GM18909 (cell line): Measurements from ENCODE around the gene NMBR.
"Not testable (repeated sequence)": the region's sequence is repeated elsewhere in the genome, so short reads cannot be mapped to it uniquely, and the experiment has no call there.

ENCODE experiments used
- ATAC-seq: cut with Tn5 transposase; IDR thresholded peaks from one replicate; pipeline ENCODE4 v1.9.1; 2021; ENCODE audit warnings: mild to moderate bottlenecking; ENCODE audit not compliant: unreplicated experiment, poor library complexity

Gene NMBR

GRCh38 chr6:142155895-142156757 lies 9.2 kb upstream of the NMBR start:
- ATAC-seq = peak; percentile 68

DNA sequence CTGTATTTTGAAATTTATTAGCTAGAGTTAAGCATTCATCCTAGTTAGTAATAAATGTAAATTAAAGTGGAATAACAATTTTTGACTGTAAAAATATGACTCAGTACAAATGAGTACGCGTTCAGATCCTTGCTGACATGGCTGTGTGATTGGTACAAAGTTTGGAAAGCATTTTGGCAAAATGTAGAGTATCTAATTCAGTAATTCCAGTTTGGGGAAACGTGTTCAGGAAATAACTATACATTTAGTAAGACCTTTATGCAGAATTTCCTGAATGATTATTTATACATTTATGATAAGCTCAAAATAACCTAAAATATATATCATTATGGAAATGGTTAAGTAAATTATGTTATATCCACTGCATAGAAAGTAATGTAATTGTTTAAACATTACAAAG lies 8.2 kb upstream of the NMBR start:
- ATAC-seq = no peak

DNA sequence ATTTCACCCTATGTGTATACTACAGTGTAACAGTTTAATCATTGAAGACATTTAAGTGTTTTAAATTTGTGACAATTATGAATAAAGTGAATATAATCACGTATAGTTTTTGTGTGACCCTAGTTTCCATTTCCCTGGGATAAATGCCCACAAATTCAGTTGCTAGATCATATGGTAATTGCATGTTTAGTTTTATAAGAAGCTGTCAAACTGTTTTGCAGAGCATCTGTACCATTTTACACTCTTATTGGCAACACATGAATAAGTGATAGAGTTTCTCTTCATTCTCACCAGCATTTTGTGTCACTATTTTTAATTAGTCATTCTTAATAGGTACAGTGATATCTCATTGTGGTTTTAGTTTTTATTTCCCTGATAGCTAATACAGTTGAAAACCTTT lies 7.4 kb upstream of the NMBR start:
- ATAC-seq = no peak

GRCh38 chr6:142153196-142153595 lies 6.3 kb upstream of the NMBR start:
- ATAC-seq = no peak

- no peak for ATAC-seq
Measured at GRCh38 chr6:142152746-142153145, 5.8 kb upstream of the NMBR start.

DNA sequence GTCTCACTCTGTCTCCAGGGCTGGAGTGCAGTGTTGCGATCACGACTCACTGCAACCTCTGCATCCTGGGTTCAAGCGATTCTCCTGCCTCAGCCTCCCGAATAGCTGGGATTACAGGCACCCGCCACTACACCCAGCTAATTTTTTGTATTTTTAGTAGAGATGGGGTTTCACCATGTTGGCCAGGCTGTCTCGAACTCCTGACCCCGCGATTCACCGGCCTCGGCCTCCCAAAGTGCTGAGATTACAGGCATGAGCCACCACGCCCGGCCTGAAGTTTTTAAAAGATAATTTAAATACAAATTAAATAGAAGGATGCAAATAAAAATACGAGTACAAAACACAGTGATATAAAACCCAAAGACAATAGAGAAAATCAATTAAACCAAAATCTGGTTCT lies 5.4 kb downstream of the NMBR start:
- not testable (repeated sequence) for ATAC-seq

DNA sequence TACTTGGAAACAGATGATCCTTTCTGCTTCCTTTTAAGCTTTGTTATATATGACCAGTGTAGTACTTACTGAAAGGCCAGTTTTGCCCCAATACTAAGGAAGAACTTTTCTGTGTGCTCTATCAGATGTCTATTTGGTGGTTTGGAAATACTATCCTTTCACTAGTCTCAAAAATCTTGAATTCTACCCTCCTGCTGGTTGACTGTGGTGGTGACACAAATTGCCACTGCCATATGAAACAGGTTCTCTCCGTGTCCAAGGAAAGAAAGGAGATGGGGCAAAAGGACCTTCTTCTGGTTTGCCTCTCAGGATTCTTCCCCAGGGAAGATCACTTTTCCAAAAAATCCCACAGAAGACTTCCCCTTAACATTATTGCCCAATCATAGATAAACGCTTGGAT lies 8.0 kb downstream of the NMBR start:
- ATAC-seq = no peak

DNA sequence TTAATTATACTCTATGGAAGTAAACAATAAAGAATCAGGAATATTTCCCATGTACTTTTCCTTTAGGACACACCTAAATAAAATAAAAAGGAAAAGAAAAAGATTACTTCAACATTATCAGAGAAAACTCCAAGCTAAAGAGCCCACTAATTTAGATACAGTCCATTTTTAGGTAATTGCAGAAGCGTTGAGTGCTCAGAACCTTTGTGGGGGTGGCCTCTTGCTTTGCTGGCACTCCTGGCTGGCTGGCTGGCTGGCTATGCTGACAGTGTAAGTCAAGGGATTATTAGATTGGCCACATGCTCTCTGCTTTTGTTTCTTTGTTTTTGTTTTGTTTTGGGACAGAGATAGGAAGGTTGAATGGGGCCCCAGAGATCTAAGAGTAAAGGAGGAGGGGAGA lies 14.3 kb downstream of the NMBR start, which contains the start of gene GJE1:
Gene GJE1 (plus strand): TSS at position 301 of the 400 bp plus-strand sequence. CDS start 234 bp downstream, outside the sequence.
- ATAC-seq = no peak

DNA sequence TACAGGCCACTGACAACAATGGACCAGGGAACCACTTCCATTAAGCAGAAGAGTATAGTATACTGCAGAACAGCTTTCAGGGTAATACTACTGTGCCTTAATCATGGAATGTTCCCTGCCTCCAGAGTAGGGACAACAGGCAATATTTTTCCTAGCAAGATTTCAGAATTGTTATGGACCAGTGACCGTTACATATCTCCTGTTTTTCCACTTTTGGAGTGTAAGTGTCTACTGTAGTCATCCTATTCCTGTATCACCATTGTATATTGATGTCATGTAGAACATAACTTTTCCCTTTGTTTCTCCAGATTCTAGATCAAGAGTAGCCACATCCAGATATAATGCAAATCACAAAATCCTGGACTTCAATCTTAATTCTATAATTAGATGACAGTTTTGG lies 16.1 kb downstream of the NMBR start:
- ATAC-seq = no peak

- ATAC-seq = no peak
Measured at GRCh38 chr6:142121342-142121741, 25.6 kb downstream of the NMBR start.

- ATAC-seq = no peak
Measured at GRCh38 chr6:142118925-142119324, 28.0 kb downstream of the NMBR start.

DNA sequence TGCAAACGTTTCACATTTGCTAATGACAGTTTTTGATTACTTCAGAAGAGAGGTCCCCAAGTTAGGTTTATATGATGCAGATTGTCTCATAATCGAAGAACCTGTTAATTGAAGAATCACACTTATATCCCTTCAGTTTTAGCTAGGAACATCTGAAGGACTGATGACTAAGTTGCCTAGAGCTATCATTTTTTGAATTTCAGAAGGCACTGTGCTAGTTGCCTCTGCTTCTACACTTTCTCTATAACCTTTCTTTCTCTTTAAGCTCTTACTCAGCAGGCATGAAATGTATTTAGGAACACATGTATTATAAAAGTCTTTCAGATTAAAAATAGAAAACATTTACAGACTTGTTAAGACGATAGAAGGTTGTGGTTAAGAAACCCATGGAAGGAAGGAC lies 28.6 kb downstream of the NMBR start:
- ATAC-seq = no peak

DNA sequence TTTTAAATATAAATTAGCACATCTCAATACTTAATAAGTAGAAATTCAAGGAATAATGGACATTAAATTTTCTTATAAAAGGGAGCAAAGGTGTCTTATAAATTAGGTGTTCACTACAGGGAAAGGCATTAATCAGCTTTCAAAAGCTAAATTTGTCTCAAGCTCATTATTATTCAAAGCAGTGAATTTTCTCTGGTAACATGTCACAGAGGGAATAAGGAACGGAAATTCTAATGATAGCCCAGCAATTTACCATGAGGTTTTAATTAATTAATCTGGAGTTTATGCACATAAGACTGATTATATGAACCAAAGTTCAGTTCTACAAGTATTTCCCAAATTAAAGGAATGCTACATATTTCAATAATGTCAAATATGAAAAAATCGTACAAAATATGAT lies 29.6 kb downstream of the NMBR start:
- no peak for ATAC-seq

DNA sequence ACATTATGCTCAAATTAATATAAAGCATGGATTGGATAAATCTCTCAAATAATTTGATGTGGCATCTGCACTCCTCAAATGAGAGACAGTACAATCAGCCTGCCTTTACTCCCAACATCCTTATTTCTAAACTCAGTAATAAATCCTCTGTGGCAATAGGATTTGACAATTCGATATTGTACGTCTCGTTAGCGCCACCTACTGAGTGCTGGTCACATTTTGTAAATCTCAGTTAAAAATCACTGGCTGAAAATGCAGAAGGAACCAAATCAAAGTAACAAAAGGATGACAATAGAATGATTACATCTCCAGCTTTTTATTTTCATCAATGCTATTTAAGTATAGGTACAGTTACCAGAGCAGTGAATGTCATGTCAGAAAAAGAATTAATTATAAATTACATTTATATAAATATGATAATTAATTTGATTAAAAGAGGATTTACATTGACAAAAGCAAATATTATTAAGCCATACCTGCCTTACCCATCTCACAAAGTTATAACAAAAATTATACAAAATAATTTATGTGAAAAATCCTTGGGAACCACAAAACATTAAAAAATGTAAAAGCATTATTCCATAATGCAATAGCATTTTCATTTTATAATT lies 34.4 kb downstream of the NMBR start:
- ATAC-seq = no peak

DNA sequence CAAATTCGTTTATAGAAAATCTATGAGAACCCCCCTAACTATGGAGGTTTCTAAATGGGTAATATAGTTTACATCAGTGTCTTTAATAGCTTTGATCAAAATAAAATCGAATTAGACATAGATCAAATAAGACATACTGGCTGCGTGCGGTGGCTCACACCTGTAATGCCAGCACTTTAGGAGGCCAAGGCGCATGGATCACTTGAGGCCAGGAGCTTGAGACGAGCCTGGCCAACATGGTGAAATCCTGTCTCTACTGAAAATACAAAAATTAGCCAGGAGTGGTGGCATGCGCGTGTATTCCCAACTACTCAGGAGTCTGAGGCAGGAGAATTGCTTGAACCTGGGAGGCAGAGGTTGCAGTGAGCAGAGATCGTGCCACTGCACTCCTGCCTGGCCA lies 36.1 kb downstream of the NMBR start:
- ATAC-seq = not testable (repeated sequence)

DNA sequence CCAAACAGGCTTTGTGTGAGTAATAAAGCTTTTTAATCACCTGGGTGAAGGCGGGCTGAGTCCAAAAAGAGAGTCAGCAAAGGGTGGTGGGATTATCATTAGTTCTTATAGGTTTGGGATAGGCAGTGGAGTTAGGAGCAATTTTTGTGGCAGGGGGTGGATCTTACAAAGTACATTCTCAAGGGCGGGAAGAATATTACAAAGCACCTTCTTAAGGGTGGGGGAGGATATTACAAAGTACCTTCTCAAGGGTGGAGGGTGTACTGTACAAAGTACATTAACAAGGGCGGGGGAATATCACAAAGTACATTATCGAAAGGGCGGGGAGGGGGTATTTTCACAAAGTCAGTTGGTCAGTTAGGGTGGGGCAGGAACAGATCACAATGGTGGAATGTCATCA lies 42.1 kb downstream of the NMBR start:
- ATAC-seq = not testable (repeated sequence)

DNA sequence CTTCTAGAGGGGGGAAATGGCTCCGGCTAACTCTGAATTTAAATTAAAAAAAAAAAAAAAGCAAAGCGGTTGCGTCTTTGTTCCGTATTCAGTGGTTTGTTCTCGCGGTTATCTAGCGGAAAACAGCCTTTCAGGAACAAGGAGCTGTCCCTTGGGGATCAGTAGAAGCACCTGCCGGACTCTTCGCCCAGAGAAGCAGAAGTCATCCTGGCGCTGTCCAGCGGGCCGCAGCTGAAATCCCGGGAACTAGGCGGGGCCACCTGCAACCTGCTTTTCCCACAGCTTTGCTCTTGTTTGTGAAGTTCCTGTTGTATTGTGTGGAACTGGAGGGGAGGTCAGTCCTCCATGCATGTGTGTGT lies 58.1 kb downstream of the NMBR start:
- no peak for ATAC-seq

DNA sequence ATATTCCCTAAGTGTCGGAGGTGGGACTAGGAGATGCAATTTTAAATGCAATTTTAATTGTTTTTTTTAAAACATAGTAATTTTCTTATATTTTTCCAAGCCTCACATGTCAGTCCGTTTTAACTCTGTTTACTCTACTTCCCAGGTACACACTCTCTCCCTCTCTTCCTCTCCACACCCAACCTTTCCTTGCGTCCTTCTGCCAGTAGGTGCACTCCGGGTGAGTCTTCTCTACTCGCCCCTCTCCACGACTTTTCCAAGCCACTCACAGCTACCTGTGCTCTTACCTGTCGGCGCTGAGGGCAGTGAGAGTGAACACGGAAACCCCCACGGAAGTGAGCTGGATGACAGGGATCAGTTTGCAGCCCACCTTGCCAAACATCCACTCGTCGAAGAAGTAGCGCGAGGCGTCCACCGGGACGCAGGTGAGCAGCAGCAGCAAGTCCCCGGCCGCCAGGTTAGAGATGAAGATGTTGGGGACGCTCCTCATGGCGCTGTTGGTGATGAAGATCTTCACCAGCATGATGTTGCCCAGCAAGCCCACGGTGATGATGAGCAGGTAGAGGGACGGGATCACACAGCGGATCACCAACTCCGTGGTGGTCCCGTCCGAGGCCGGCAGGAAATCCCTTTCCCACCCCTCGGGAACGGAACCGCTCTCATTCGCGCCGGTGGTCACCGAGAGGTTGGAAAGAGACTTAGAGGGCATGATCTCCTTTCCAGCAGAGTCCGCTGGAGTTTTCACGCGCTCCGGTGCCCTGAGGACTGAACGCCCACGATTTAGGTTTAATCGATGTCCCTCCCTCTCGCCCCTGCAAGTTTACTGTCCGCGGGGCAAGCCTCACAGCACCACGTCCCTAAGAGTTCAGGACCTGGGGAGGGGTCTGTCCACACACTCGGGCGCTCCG lies 58.7 kb downstream of the NMBR start:
- ATAC-seq = no peak

DNA sequence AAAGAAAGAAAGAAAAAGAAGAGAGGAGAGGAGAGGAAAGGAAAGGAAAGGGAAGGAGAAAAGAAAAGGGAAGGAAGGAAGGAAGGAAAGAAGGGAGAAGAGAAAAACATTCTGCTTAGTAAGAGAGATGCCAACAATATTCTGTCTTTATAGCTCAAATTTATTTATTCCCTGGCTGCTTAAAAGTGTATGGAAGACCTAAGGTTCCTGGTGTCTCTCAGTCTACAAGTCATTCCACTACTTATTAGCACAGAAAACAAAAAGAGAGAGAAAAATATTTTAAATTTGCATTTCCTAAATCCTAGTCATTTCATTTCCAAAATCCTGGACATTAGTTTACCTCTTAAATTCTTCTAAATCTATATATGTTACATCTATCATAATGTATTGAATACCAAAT lies 67.8 kb downstream of the NMBR start:
- ATAC-seq = no peak

DNA sequence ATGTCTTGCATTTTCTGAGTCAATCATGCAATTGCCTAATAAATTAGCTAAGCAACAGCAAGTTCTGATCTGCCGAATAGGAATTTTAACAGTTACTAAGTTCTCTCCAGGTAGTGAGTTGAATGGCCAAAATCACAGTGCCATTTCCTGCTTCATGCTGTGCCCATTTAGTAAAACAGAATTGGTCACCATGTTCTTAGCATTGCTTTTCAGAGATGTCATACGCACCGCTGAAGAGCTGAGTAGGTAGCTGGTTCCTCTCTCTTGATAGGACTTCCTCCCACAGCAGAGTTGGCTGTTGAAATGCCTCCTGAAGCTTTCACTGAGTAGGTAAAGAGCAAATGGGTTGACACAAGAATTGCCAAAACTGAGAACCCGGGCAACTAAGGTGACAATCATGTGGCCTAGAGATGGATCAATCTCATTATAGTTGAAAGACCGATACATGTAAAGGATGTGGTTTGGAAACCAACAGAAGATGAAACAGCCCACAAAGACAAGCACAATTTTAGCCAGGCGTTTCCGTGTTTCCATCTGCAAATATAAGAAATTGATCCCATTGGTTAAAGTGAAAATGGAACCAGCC lies 71.3 kb downstream of the NMBR start:
- ATAC-seq = no peak

DNA sequence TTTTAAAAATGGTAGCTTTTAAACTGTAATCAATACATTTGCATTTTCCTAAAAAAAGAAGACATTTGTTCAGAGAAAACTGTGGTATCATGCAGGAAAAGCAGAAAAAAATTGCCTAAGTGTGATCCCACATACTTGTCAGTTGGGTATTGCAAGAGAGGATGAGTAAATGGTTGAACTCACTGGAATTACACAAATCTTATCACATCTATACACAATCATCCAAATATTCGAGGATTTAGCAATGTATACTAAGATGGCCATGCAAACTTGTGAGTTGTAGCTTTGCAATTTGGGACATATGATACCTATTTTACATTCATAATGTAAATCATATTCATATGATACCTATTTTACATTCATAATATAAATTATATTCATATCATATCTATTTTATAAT lies 72.4 kb downstream of the NMBR start:
- ATAC-seq = no peak
